DOHH2 (cell line): ENCODE data around the gene RPTOR.

ENCODE experiments used
- H3F3A ChIP-seq: fragments of 200-600 bp; sonication (generic), shearing (Covaris generic); 2 replicates; pipeline ENCODE4 v1.6.0; 2016; ENCODE audit warnings: antibody characterized with exemption, mild to moderate bottlenecking; ENCODE audit not compliant: control insufficient read depth, insufficient read depth
- H3K27ac ChIP-seq: fragments of 200-600 bp; sonication (generic); 2 replicates; pipeline ENCODE4 v1.5.1; 2014; ENCODE audit warnings: low read depth, mild to moderate bottlenecking, low read length, moderate library complexity
- H3K27me3 ChIP-seq: fragments of 200-600 bp; sonication (generic); 2 replicates; pipeline ENCODE4 v1.6.1; 2014; ENCODE audit warnings: mild to moderate bottlenecking, low read length, mixed read lengths; ENCODE audit not compliant: control insufficient read depth
- H3K36me3 ChIP-seq: fragments of 200-600 bp; sonication (generic); 2 replicates; pipeline ENCODE4 v1.6.1; 2014; ENCODE audit warnings: mild to moderate bottlenecking, low read length, moderate library complexity, mixed read lengths; ENCODE audit not compliant: control insufficient read depth
- H3K4me1 ChIP-seq: fragments of 200-600 bp; sonication (generic); 2 replicates; pipeline ENCODE4 v1.6.1; 2014; ENCODE audit warnings: mild to moderate bottlenecking, low read length, mixed read lengths; ENCODE audit not compliant: control insufficient read depth
- H3K4me2 ChIP-seq: fragments of 200-600 bp; sonication (generic); 2 replicates; pipeline ENCODE4 v1.6.0; 2014; ENCODE audit warnings: mild to moderate bottlenecking, low read length, moderate library complexity
- H3K4me3 ChIP-seq: fragments of 200-600 bp; sonication (generic); 2 replicates; pipeline ENCODE4 v1.5.1; 2014; ENCODE audit warnings: mild to moderate bottlenecking, low read length, mixed read lengths
- H3K79me2 ChIP-seq: fragments of 200-600 bp; sonication (generic); 2 replicates; pipeline ENCODE4 v1.6.1; 2014; ENCODE audit warnings: mild to moderate bottlenecking, low read length, mixed read lengths; ENCODE audit not compliant: control insufficient read depth
- H3K9me2 ChIP-seq: fragments of 200-600 bp; sonication (generic); replicated peaks from 2 replicates; pipeline ENCODE4 v1.6.1; 2014; ENCODE audit warnings: mild to moderate bottlenecking, low read length, mixed read lengths; ENCODE audit not compliant: control insufficient read depth
- H3K9me3 ChIP-seq: fragments of 200-600 bp; sonication (generic); 2 replicates; pipeline ENCODE4 v1.6.1; 2014; ENCODE audit warnings: antibody characterized with exemption, low read length, mixed read lengths; ENCODE audit not compliant: control insufficient read depth, insufficient read depth
- H4K20me1 ChIP-seq: fragments of 200-600 bp; sonication (generic); 2 replicates; pipeline ENCODE4 v1.6.0; 2014; ENCODE audit warnings: low read depth, mild to moderate bottlenecking, antibody characterized with exemption, low read length, moderate library complexity; ENCODE audit not compliant: control insufficient read depth, insufficient read depth
- EZH2phosphoT487 ChIP-seq: fragments of 200-600 bp; sonication (generic); IDR thresholded peaks from 2 replicates; pipeline ENCODE4 v1.6.1; 2017; ENCODE audit warnings: borderline replicate concordance, mild to moderate bottlenecking, antibody characterized with exemption, low read length, moderate library complexity, mixed read lengths
- TF ChIP-seq, protein P1 (sequence below): fragments of 200-600 bp; sonication (generic); IDR thresholded peaks from one replicate; pipeline ENCODE4 v1.5.1; 2014; ENCODE audit warnings: antibody characterized with exemption, mild to moderate bottlenecking, low read depth, low read length; ENCODE audit not compliant: poor library complexity, severe bottlenecking

The RPTOR gene

DNA sequence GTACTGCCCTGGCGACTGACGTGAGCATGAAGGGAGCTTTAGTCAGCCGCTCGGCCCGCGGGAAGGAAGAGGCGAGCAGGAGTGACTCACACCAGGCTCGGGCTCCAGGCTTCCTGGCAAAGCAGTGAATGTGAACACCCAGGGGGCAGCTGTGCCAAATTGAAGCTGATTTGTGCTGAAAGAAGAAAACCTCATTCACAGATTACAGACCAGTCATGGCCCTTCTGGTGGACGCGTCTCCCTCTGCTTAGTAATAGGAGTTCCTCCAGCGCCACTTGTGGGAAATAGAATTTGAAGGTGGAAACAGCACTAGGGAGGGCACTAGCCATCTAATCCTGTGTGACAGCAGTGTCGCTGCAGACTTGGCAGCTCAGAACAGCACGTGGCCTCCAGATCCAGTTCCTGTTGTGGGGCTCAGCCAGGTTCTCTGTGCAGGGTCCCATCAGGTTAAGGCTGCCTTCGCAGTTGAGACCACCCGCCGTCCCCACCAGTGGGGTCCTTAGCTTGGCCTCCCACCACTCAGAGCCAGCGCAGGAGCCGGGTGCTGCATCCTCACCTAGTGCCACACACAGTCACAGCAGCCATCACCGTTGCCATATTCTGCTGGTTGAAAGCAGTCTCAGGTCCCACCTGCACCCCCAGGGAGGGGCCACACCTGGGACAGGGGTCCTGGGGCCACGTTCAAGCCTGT lies 282.5 kb downstream of the RPTOR start:
- H3K4me2 ChIP-seq: no peak overlapping the region
- H3F3A ChIP-seq: no peaks in the 10 kb centered on the region
- peaks cover 13% of the 10 kb centered on the region for H3K4me1 ChIP-seq
- TF ChIP-seq, protein P1, sequence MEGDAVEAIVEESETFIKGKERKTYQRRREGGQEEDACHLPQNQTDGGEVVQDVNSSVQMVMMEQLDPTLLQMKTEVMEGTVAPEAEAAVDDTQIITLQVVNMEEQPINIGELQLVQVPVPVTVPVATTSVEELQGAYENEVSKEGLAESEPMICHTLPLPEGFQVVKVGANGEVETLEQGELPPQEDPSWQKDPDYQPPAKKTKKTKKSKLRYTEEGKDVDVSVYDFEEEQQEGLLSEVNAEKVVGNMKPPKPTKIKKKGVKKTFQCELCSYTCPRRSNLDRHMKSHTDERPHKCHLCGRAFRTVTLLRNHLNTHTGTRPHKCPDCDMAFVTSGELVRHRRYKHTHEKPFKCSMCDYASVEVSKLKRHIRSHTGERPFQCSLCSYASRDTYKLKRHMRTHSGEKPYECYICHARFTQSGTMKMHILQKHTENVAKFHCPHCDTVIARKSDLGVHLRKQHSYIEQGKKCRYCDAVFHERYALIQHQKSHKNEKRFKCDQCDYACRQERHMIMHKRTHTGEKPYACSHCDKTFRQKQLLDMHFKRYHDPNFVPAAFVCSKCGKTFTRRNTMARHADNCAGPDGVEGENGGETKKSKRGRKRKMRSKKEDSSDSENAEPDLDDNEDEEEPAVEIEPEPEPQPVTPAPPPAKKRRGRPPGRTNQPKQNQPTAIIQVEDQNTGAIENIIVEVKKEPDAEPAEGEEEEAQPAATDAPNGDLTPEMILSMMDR: no peak
- TF ChIP-seq EZH2phosphoT487: no peak
- no peaks in the 10 kb centered on the region for H3K27me3 ChIP-seq
- H3K27ac ChIP-seq: no peak overlapping the region
- peaks cover 25% of the 10 kb centered on the region for H3K36me3 ChIP-seq
- no peaks in the 10 kb centered on the region for H3K9me2 ChIP-seq
- H4K20me1 ChIP-seq: no peaks in the 10 kb centered on the region
- H3K9me3 ChIP-seq: no peaks in the 10 kb centered on the region
- H3K4me3 ChIP-seq: no peak overlapping the region
- H3K79me2 ChIP-seq: no peaks in the 10 kb centered on the region

GRCh38 chr17:80827646-80828643 lies 283.3 kb downstream of the RPTOR start:
- Histone ChIP-seq H3K36me3 (peaks cover 20% of the 10 kb centered on the region), H3K9me2 (no peaks in the 10 kb centered on the region), H3K27me3 (no peaks in the 10 kb centered on the region), H4K20me1 (no peaks in the 10 kb centered on the region), H3K4me1 (peaks cover 21% of the 10 kb centered on the region), H3K27ac (no peak overlapping the region), H3F3A (no peaks in the 10 kb centered on the region), H3K4me2 (no peak overlapping the region), H3K9me3 (no peaks in the 10 kb centered on the region), H3K79me2 (no peaks in the 10 kb centered on the region), H3K4me3 (no peak overlapping the region)
- no peak for TF ChIP-seq EZH2phosphoT487
- TF ChIP-seq, protein P1: no peak

DNA sequence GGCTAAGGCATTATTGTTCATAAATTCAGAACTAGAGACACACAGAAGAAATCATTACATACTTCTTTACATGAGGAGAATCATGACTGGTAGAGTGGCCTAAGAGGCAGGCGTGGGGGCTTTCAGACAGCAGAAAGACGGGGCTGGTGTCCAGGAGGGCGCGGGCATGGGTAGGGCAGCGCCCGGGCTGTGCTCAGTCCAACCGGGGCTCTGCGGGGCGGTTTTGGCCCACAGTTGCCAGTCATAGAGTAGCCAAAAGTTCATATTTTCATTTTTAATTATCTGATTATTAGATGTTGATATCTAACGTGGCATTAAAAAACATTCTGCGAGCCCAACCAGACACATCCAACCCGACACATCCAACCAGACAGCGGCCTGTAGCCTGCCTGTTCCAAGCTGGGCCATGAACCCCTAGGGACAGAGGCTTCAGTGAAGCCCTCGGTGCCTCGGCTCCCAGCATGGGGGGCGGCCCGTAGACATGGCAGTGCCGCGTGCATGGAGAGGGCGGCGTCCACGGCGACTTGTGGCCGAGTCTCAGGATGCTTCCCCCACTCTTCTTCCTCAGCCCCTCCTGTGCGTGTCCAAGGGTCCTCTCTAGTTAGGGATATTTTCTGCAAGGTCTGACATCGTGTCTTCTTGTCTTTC lies 284.7 kb downstream of the RPTOR start:
- peaks cover 25% of the 10 kb centered on the region for H3K4me1 ChIP-seq
- H3K9me2 ChIP-seq: no peaks in the 10 kb centered on the region
- TF ChIP-seq EZH2phosphoT487: no peak
- TF ChIP-seq, protein P1: no peak
- peaks cover 20% of the 10 kb centered on the region for H3K36me3 ChIP-seq
- no peaks in the 10 kb centered on the region for H4K20me1 ChIP-seq
- no peaks in the 10 kb centered on the region for H3F3A ChIP-seq
- no peaks in the 10 kb centered on the region for H3K27me3 ChIP-seq
- no peak overlapping the region for H3K4me3 ChIP-seq
- no peaks in the 10 kb centered on the region for H3K79me2 ChIP-seq
- H3K9me3 ChIP-seq: no peaks in the 10 kb centered on the region
- H3K27ac ChIP-seq: no peak overlapping the region
- no peak overlapping the region for H3K4me2 ChIP-seq
